K562 (cell line): Measurements from ENCODE around the gene MME. TPM values are rescaled to one million over a fixed set of nuclear protein-coding genes. Genes with fewer than 3 reads are reported as not detected.

Experiments used
- CBX5 ChIP-seq: IDR thresholded peaks from 2 replicates; pipeline ENCODE4 v1.6.1; 2014; ENCODE audit warnings: low read depth, borderline replicate concordance
- FIP1L1 ChIP-seq: fragments of 200-400 bp; formaldehyde crosslinking; IDR thresholded peaks from 2 replicates; pipeline ENCODE4 v1.6.1; 2018; ENCODE audit warnings: mild to moderate bottlenecking, low read depth, low read length; ENCODE audit not compliant: poor library complexity, severe bottlenecking
- FOXP1 ChIP-seq: sonication (generic); formaldehyde crosslinking; IDR thresholded peaks from 2 replicates; pipeline ENCODE4 v1.8.0; 2022; ENCODE audit warnings: mild to moderate bottlenecking, missing genetic modification reagents
- KAT7 ChIP-seq: sonication (generic); formaldehyde crosslinking; IDR thresholded peaks from 2 replicates; pipeline ENCODE4 v1.8.0; 2022; ENCODE audit warnings: missing genetic modification reagents, mild to moderate bottlenecking, borderline replicate concordance
- KDM5B ChIP-seq: fragments of 200-600 bp; sonication (generic); IDR thresholded peaks from 2 replicates; pipeline ENCODE4 v1.6.1; 2012; ENCODE audit warnings: low read depth, mild to moderate bottlenecking, moderate library complexity, low read length, control low read depth, inconsistent platforms; ENCODE audit not compliant: insufficient replicate concordance
- SRSF9 ChIP-seq: fragments of 200-400 bp; formaldehyde crosslinking; IDR thresholded peaks from 2 replicates; pipeline ENCODE4 v1.6.1; 2017; ENCODE audit warnings: low read depth, low read length, borderline replicate concordance
- ZBTB1 ChIP-seq: sonication (generic); formaldehyde crosslinking; IDR thresholded peaks from 2 replicates; pipeline ENCODE4 v1.8.1; 2023; ENCODE audit warnings: missing genetic modification reagents, low read depth, mild to moderate bottlenecking, borderline replicate concordance
- ZKSCAN1 ChIP-seq: fragments of 150-350 bp; IDR thresholded peaks from 2 replicates; pipeline ENCODE4 v1.6.1; 2016; ENCODE audit warnings: low read depth, low read length
- polyA plus RNA-seq, 8 experiments: library from polyadenylated mRNA; depleted of rRNA in 4 of 8; stranded (reverse) in 5 of 8; unstranded in 3 of 8; fragments of >200 nt; fragmentation: Nextera tagmentation in 2 of 8; fragmentation: Illumina TruSeq in 1 of 8; extraction: Ambion mirVana in 2 of 8; extraction: Trizol in 1 of 8; gene quantifications; 2 replicates each; pipeline versions ENCODE4 v1.2.1 to v1.2.3, GENCODE V29; 2011 to 2014; ENCODE audit warnings: inconsistent platforms in 1 of 8, missing spikeins in 1 of 8
- total RNA-seq, 7 experiments: library from RNA; depleted of rRNA in 6 of 7; stranded (reverse); fragments of >200 nt in 6 of 7; fragmentation: Illumina TruSeq in 2 of 7; extraction: Trizol in 2 of 7; gene quantifications; 2 replicates each; pipeline versions ENCODE4 v1.2.1 to v1.2.3, GENCODE V29; 2011 to 2021; ENCODE audit warnings: low replicate concordance in 1 of 7
- TF ChIP-seq, protein P1 (sequence below): IDR thresholded peaks from 2 replicates; pipeline ENCODE4 v1.6.1; 2012; ENCODE audit warnings: low read depth, low read length, improper control_type of control experiment, borderline replicate concordance
- TF ChIP-seq, protein P2 (sequence below): fragments of 450-650 bp; IDR thresholded peaks from 2 replicates; pipeline ENCODE4 v1.6.1; 2018; ENCODE audit warnings: mild to moderate bottlenecking, low read depth; ENCODE audit not compliant: partially characterized antibody
- TF ChIP-seq, protein P3 (sequence below): fragments of 450-650 bp; IDR thresholded peaks from 2 replicates; pipeline ENCODE4 v1.6.1; 2016; ENCODE audit warnings: mild to moderate bottlenecking
- TF ChIP-seq, protein P4 (sequence below): IDR thresholded peaks from 3 replicates; pipeline ENCODE4 v1.6.1; 2011; ENCODE audit warnings: borderline replicate concordance, mild to moderate bottlenecking, moderate library complexity; ENCODE audit not compliant: insufficient read length; ENCODE audit errors: extremely low read depth
- TF ChIP-seq, protein P5 (sequence below): fragments of 250-450 bp; sonication (Bioruptor Pico); IDR thresholded peaks from 2 replicates; pipeline ENCODE4 v1.9.0; 2021; ENCODE audit warnings: mild to moderate bottlenecking, inconsistent platforms
- TF ChIP-seq, protein P6 (sequence below): sonication (generic); formaldehyde crosslinking; IDR thresholded peaks from 2 replicates; pipeline ENCODE4 v1.8.1; 2022; ENCODE audit warnings: missing genetic modification reagents

The MME gene
- total and polyA plus RNA-seq, 9 of the 15 experiments (the other 6 are each of a cell fraction or from before 2014, with no cell fraction given): 0.80 to 8.6 (median 2.5) TPM

DNA sequence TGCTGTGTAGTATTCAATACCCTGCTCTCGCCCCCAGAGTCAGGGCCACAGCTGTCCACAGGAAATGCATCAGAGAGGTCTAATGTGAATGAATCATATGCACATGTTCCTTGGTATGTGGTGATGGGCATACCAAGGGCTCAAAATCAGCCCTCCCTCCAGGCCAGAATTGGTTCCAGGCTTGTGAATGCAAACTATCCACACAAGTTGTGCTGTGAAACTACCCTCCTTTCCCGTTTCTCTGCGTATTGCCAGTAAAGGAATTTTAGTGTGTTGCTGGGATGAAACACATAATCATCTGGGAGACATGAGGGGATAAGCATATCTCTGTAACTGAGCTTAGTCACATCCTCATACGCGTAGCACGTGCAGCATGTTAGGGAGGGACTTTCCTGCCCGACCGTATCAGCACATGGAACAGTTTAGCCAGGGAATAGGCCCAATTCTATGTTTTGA is 9.2 kb upstream of the MME start (continued):
- TF ChIP-seq FOXP1 (CRISPR knock-in tag) (no peak), SRSF9 (no peak), ZKSCAN1 (no peak), KDM5B (no peak), FIP1L1 (no peak), CBX5 (no peak), KAT7 (CRISPR knock-in tag) (no peak), ZBTB1 (CRISPR knock-in tag) (no peak)
- TF ChIP-seq, protein P1, sequence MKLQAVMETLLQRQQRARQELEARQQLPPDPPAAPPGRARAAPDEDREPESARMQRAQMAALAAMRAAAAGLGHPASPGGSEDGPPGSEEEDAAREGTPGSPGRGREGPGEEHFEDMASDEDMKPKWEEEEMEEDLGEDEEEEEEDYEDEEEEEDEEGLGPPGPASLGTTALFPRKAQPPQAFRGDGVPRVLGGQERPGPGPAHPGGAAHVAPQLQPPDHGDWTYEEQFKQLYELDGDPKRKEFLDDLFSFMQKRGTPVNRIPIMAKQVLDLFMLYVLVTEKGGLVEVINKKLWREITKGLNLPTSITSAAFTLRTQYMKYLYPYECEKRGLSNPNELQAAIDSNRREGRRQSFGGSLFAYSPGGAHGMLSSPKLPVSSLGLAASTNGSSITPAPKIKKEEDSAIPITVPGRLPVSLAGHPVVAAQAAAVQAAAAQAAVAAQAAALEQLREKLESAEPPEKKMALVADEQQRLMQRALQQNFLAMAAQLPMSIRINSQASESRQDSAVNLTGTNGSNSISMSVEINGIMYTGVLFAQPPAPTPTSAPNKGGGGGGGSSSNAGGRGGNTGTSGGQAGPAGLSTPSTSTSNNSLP: no peak
- TF ChIP-seq, protein P2, sequence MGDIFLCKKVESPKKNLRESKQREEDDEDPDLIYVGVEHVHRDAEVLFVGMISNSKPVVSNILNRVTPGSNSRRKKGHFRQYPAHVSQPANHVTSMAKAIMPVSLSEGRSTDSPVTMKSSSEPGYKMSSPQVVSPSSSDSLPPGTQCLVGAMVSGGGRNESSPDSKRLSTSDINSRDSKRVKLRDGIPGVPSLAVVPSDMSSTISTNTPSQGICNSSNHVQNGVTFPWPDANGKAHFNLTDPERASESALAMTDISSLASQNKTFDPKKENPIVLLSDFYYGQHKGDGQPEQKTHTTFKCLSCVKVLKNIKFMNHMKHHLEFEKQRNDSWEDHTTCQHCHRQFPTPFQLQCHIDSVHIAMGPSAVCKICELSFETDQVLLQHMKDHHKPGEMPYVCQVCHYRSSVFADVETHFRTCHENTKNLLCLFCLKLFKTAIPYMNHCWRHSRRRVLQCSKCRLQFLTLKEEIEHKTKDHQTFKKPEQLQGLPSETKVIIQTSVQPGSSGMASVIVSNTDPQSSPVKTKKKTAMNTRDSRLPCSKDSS: no peak
- TF ChIP-seq, protein P3, sequence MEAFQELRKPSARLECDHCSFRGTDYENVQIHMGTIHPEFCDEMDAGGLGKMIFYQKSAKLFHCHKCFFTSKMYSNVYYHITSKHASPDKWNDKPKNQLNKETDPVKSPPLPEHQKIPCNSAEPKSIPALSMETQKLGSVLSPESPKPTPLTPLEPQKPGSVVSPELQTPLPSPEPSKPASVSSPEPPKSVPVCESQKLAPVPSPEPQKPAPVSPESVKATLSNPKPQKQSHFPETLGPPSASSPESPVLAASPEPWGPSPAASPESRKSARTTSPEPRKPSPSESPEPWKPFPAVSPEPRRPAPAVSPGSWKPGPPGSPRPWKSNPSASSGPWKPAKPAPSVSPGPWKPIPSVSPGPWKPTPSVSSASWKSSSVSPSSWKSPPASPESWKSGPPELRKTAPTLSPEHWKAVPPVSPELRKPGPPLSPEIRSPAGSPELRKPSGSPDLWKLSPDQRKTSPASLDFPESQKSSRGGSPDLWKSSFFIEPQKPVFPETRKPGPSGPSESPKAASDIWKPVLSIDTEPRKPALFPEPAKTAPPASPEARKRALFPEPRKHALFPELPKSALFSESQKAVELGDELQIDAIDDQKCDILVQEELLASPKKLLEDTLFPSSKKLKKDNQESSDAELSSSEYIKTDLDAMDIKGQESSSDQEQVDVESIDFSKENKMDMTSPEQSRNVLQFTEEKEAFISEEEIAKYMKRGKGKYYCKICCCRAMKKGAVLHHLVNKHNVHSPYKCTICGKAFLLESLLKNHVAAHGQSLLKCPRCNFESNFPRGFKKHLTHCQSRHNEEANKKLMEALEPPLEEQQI: peak; percentile 46; the same call in 1 of the 2 replicates
- TF ChIP-seq, protein P4, sequence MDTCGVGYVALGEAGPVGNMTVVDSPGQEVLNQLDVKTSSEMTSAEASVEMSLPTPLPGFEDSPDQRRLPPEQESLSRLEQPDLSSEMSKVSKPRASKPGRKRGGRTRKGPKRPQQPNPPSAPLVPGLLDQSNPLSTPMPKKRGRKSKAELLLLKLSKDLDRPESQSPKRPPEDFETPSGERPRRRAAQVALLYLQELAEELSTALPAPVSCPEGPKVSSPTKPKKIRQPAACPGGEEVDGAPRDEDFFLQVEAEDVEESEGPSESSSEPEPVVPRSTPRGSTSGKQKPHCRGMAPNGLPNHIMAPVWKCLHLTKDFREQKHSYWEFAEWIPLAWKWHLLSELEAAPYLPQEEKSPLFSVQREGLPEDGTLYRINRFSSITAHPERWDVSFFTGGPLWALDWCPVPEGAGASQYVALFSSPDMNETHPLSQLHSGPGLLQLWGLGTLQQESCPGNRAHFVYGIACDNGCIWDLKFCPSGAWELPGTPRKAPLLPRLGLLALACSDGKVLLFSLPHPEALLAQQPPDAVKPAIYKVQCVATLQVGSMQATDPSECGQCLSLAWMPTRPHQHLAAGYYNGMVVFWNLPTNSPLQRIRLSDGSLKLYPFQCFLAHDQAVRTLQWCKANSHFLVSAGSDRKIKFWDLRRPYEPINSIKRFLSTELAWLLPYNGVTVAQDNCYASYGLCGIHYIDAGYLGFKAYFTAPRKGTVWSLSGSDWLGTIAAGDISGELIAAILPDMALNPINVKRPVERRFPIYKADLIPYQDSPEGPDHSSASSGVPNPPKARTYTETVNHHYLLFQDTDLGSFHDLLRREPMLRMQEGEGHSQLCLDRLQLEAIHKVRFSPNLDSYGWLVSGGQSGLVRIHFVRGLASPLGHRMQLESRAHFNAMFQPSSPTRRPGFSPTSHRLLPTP: no peak
- TF ChIP-seq, protein P5, sequence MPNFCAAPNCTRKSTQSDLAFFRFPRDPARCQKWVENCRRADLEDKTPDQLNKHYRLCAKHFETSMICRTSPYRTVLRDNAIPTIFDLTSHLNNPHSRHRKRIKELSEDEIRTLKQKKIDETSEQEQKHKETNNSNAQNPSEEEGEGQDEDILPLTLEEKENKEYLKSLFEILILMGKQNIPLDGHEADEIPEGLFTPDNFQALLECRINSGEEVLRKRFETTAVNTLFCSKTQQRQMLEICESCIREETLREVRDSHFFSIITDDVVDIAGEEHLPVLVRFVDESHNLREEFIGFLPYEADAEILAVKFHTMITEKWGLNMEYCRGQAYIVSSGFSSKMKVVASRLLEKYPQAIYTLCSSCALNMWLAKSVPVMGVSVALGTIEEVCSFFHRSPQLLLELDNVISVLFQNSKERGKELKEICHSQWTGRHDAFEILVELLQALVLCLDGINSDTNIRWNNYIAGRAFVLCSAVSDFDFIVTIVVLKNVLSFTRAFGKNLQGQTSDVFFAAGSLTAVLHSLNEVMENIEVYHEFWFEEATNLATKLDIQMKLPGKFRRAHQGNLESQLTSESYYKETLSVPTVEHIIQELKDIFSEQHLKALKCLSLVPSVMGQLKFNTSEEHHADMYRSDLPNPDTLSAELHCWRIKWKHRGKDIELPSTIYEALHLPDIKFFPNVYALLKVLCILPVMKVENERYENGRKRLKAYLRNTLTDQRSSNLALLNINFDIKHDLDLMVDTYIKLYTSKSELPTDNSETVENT (CRISPR knock-in tag): no peak
- TF ChIP-seq, protein P6, sequence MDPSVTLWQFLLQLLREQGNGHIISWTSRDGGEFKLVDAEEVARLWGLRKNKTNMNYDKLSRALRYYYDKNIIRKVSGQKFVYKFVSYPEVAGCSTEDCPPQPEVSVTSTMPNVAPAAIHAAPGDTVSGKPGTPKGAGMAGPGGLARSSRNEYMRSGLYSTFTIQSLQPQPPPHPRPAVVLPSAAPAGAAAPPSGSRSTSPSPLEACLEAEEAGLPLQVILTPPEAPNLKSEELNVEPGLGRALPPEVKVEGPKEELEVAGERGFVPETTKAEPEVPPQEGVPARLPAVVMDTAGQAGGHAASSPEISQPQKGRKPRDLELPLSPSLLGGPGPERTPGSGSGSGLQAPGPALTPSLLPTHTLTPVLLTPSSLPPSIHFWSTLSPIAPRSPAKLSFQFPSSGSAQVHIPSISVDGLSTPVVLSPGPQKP: no peak
